PC-9 (cell line): ENCODE data around the gene CEP112.

Source experiments
- CTCF ChIP-seq: fragments of 200-600 bp; sonication (generic); conservative IDR thresholded peaks from 2 replicates; pipeline ENCODE4 v1.6.1; 2017; ENCODE audit warnings: mixed run types, antibody characterized with exemption, mild to moderate bottlenecking, moderate library complexity
- EZH2 ChIP-seq: fragments of 200-600 bp; sonication (generic); IDR thresholded peaks from 2 replicates; pipeline ENCODE4 v1.8.0; 2017; ENCODE audit warnings: antibody characterized with exemption, low read depth

- TF ChIP-seq CTCF (peak; percentile 72), EZH2 (no peak)
These were observed 8.8 kb upstream of the CEP112 start for GRCh38 chr17:66200685-66201092.
